CD4-positive, alpha-beta T cell treated with Interleukin-2 at 100 ng/mL for 4 hours (primary cell): Measurements from ENCODE around the gene GPR62.
A peak's percentile ranks its signal among the peaks of the same experiment; 100 is the strongest.

Source experiments
- DNase-seq: peaks from one replicate; pipeline ENCODE4 v3.0.0-alpha.2; 2020; ENCODE audit warnings: low spot score

GPR62 gene

DNA sequence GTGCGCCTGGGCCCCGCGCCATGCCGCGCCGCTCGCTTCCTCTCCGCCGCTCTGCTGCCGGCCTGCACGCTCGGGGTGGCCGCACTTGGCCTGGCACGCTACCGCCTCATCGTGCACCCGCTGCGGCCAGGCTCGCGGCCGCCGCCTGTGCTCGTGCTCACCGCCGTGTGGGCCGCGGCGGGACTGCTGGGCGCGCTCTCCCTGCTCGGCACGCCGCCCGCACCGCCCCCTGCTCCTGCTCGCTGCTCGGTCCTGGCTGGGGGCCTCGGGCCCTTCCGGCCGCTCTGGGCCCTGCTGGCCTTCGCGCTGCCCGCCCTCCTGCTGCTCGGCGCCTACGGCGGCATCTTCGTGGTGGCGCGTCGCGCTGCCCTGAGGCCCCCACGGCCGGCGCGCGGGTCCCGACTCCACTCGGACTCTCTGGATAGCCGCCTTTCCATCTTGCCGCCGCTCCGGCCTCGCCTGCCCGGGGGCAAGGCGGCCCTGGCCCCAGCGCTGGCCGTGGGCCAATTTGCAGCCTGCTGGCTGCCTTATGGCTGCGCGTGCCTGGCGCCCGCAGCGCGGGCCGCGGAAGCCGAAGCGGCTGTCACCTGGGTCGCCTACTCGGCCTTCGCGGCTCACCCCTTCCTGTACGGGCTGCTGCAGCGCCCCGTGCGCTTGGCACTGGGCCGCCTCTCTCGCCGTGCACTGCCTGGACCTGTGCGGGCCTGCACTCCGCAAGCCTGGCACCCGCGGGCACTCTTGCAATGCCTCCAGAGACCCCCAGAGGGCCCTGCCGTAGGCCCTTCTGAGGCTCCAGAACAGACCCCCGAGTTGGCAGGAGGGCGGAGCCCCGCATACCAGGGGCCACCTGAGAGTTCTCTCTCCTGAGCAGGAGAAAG lies 951 bp downstream of the GPR62 start:
- DNase-seq, result peak; percentile 18

DNA sequence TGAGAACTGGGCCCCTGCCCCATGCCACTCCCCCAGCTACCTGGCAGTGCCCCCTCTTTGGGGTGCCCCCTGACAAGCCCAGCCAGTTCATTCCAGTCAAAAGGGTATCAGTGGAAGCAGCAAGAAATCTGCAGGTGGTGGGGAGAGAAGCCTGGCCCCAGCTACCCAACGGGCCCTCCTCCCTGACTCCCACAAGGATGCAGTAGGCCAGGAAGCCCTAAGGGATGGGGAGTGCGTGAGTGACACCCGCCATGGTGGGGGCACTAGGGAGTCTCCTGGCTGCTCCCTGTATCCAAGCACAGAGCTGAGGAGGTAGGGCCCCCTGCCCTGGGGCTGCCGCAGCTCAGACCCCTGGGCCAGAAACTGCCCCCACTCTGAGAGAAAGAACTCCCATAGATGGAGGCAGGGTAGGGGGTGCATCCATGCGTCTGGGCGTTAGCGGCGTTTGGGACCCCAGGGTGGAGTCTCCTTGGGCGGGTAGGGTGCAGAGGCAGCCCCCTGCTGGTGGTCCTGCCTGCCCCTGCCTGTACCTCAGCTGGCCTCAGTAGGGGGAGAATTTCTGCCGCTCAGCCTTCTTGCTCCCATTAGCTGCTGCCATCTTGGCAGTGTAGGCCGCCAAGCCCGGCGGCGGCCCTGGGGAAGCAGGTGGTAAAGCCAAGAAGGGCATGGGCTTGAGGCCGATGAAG lies 2.5 kb downstream of the GPR62 start:
- no peak for DNase-seq

DNA sequence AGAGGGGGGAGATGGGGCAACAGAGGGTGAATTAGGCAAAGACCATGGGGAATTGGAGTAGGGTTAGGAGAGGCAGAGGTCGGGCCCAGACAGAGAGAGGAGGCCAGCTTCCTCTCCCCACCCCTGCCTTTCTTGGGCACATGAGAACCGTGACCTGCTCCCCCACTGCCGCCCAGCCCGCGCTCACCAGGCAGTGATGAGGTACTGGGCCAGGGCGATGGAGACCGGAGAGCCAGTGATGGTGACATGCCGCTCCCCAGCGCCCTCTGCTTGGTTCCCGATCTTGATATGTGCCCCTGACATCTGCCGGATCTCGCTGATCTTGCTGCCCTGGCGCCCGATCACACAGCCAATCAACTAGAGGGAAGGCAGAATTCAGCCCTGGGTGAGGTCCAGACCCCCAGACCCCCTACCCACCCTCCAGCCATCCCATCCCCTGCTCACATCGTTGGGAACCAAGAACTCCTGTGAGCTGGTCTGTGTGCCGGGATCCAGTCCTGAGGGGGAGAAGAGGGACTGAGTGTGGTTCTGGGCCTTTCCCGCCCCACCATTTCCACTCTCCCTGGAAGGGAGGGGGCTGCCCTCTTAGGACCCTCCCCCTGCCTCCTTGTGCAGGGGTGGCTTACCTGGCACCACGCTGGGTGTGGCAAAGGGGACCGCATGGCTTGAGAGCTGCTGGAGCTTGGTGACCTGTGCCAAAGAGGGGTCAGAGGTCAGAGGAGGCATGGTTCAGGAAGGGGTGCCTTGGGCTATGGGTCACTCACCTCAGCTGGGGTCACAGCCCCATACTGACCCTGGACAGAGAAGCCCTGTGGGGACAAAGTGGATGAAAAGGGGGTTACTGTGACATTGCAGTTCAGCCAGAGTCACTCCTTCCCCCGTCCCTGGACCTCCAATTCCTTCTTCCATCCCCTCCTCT lies 3.7 kb downstream of the GPR62 start:
- DNase-seq, result no peak

DNA sequence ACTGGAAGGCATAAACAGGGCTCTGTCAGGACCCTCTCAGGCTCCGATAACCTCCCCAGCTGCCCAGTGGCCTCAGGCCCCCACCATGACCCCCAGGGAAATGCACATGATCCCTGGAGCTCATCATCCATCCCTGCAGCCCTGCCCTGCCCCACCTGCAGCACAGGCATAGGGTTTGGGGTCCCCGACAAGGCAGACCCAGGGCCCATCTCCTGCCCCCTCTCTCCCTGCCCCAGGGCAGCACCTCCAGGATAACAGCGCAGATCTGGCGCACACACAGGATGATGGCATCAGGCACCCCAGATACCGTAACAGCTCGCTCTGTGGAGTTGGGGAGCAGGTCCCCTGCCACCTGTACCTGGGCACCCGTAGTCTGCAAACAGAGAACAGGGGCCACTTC lies 4.5 kb downstream of the GPR62 start:
- DNase-seq, result no peak

DNA sequence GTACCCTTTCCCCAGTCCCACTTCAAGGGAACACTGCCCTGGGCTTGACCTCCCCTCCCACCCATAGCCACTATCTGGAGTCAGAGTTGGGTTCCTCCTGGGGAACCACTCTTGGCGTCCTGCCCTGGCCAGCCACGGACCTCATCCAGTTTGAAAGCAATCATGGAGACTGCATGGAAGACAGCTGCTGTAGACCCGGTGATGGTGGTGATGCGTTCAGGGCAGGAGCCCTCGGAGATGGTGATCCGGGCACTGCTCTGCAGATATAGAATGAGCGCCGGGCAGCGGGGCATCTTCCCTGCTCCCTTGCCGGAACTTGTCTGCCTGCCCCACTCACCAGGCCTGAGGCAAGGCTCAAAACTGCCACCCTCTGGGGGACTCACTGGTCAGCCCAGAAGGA lies 5.2 kb downstream of the GPR62 start:
- DNase-seq, result no peak

DNA sequence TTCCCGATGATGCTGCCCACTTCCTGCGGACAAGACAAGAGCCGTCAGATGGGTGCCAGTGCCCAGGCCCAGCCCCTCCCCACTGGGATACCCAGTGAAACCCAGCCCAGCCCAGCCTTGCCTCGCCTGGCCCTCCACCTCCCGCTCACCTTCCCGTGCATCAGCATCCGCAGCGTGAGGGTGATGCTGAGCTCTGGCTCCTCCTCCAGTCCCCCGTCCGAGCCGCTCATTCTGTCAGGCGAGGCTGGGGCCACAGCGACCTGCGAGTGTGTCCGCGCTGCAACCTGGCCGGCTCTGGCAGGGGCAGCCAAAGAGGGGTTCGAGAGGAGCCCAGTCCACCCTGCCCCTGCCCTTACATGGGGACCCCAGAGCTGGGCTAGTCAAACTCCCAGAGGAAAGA lies 5.8 kb downstream of the GPR62 start:
- DNase-seq, result no peak

DNA sequence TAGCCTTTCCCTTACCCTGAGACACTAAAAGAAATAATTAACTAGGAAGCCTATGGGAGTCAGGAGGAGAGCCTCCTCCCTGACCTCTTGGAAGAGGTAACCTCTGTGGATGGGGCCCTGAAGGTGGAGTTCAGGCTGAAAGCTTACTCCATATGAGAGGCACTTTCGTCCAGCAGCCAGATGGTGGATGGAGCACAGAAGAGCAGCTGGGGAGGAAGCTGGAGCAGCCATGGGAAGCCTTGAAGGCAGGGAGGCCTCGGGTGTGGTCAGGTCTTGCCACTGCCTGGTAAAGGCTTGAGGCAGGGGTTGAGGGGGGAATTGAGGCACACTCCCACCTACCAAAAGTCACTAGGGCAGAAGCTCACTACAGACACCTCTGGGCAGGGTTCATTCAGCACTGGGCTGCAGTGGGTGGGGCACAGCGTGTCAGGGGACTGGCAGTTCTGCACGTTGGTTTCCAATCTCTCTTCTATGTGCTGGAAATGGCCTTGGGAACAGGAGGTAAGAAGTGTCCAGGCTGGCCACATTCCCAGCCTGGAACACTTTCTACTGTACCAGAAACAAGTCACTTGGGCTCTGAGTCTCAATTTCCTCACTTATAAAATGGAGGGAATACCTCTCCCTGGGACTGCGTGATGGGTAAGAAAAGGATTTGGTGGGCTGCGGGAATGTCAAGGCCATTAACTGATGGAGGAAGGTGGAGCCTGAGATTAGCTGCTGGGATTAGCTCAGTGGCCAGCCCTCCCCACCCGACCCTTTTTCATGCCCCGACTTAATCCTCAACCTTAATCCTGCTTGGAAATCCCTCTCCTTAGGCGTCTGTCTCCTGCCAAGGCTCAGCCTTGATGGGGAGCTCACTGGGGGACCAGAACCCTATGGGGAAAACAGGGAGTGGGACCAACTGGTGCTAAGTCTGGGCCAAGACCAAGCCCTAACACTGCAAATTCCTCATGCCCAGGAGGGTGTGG lies 6.7 kb downstream of the GPR62 start:
- no peak for DNase-seq

DNA sequence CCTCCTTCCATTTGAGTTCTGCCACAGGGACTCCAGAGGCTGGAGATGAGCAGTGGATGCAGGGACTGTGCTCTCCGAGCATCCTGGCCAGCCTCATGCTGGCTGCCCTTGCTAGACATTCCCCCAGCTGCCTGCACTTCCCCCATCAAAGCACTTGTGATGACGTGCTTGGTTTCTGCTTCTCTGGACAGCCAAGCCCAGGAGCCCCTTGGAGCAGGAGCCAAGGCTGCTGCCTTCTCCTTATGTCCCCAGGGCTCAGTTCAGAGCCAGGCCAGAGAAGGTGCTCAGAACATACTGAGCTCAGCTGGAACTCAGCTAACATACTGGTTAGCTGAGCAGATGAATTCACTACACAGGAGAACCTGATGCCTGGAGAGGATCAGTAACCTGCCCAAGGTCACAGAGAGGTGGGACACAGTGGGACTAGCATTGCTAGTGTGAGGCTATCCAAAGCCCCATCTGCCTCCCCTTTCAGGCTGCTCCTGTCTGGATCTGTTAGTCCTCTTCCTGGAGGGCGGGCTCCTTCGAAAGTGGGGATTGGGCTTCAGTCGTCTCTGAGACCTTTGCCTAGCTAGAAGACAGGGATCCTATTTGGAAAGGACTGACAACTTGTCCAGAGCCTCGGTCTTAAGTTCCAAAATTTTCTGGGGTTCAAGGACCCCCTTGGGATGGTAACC lies 7.8 kb downstream of the GPR62 start:
- no peak for DNase-seq

DNA sequence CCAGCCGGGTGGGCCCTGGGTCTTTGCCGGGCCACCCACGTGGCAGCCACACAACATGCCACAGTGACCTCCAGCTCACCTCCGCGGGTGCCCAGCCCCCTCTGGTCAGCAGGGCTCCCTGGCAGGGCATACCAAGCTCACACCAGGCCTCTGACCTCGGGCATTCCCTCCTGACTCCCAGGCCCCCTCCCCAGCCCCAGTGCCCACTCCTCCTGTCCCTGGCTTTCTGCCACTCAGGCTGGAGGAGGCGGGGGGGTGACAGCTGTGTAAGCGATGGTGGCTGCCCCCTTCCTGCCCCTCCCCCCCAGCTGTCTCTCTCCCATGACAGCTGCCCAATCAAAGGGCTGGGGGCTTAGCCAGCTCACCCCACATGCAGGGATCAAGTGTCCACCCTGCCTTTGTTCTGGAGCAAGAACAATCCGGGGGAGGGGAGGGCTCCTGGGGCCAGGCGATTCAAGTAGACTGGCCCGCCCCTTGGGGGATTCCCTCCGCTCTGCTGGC lies 8.8 kb downstream of the GPR62 start:
- no peak for DNase-seq

DNA sequence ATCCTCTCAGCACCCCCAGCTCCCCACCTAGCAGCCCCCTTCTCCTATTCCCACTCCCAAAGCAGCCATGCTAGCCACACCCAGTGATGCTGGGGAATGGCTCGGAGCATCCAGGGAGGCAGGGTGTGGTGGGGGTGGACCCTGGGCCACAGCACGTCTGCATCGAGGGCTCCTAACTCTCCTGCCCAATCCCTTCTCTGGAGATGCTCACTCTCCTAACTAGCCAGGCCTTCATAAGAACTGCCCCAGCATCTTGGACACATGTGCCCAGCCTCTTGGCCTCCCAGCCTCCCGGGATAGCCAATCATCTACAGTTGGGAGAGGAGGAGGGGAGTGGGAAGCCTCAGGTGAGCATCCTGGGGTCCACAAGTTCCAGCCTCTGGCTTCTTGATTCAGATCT lies 9.3 kb downstream of the GPR62 start:
- no peak for DNase-seq

DNA sequence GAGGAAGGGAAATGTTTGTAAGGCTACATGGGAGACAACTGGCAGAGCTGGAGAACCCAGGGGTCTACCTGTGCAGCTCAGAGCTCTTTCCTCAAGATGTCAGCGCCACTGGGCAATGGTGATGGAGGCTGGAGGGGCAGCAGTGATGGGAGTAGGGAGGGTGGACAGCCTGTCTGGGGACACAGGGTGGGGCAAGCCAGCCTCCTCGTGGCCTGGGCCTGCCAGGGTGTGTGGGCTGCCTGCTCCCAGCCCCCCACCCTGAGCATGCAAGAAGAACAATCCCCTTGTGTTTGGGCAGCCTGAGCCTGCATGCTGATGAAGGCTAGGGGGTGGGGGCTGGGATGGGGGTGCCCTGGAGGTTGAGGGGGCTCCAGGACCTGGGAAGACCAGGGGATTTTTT lies 10.8 kb downstream of the GPR62 start:
- no peak for DNase-seq

DNA sequence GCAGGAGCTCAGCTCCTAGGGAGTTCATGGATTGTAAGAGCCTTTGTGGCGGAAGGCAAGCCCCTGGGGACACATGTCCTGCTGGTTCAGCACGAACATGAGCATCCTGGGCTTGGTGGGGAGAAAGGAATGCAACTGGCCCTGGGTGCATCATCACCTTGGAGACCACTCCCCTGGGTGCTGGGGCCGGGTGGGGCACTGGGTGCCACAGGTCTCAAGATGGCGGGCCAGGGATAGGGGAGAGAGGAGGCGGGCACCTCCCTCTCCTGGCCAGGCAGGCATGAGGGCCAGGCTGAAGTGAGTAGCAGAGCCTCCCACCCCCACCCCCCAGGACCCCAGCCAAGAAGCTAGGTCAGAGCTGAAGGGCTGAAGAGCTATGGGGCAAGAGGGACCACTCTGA lies 11.3 kb downstream of the GPR62 start:
- no peak for DNase-seq

DNA sequence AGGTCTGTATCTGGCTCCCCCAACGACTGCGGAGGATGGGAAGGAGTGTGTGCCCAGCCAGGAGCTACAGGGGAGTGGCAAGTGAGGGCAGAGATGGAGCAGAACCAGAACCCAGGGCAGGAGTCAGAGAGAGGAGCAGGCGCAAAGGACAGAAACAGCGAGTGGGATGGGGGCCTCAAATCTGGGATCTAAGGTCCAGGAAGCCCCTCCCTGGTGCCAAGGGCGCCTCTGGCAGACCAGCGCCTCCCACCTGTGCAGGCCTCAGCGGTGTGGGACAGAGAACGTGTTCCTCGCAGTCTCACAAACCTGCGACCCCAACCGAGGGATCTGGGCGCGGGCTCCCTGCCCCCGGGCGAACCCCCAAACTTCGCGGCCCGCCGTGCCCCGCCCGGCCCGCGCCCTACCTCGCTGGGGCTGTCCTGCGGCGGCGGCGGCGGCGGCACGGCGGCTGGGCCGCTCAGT lies 11.8 kb downstream of the GPR62 start:
- no peak for DNase-seq

DNA sequence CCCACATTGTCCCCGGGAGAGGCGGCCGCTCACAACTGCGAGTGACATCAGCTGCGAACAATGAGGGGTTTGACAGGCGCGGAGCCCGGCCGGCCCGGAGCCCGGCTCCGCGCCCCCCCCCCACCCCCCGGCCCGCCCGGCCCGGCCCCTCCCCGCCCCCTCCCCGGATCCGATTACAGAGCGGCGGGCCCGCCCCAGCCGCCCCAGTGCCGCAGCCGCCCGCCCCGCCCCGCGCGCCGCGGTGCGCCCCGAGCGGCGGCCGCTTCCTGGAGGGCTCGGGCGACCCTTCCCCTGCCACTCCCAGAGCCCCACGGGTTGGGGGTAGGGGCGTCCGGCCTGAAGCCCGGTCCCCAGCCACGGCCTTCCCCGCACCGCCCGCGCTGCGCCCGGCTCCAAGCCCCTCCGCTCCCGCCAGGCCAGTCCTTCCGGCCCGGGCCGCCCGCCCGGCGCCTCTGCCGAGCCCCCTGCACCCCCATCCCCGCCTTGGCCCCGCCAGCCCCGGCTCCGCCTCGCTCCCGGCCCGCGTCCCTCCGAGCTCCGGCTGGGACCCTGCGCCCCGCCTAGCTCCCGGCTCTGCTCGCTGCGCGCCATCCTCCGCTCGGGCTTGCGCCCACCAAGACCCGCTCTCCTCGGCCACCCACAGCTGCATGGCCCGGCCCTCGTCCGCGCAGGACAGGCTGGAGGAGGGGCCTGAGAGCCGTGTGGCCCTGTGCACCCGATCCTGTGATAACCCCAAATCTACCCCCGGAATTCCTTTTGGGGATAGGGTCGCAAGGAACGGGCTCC lies 12.4 kb downstream of the GPR62 start, which contains the start of gene PCBP4:
Gene PCBP4 (minus strand): TSS at position 71 of the 786 bp plus-strand sequence. CDS start 6,214 bp downstream, outside the sequence.
- peak; percentile 27 for DNase-seq

DNA sequence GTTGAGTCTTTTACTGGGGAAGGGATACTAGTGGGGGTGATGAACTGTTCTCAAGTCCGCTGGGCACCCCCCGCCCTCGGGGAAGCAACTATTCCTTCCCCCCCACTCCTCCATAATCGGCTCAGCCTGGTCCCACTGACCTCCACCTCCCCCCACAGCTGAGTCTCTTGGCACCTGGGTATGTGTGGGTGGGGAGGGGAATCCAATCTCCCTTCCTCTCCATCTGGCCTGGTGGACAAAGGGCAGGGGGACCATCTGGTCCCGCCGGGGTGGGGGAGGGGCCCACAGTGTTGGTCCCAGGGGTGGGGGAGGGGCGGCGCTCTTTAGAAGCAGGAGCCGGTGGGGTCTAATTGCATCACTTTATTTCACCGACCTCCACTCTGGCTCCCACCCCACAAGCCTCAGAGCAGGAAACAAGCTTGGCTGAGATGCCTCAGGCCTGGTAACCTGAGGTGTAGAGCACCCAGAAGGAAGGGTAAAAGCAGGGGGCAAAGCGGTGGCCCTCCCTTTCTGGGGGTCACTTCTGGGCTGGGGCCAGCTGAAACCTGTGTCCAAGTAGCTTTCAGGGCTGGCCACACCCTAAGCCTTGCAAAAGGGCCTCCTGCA lies 13.1 kb downstream of the GPR62 start:
- DNase-seq, result no peak

DNA sequence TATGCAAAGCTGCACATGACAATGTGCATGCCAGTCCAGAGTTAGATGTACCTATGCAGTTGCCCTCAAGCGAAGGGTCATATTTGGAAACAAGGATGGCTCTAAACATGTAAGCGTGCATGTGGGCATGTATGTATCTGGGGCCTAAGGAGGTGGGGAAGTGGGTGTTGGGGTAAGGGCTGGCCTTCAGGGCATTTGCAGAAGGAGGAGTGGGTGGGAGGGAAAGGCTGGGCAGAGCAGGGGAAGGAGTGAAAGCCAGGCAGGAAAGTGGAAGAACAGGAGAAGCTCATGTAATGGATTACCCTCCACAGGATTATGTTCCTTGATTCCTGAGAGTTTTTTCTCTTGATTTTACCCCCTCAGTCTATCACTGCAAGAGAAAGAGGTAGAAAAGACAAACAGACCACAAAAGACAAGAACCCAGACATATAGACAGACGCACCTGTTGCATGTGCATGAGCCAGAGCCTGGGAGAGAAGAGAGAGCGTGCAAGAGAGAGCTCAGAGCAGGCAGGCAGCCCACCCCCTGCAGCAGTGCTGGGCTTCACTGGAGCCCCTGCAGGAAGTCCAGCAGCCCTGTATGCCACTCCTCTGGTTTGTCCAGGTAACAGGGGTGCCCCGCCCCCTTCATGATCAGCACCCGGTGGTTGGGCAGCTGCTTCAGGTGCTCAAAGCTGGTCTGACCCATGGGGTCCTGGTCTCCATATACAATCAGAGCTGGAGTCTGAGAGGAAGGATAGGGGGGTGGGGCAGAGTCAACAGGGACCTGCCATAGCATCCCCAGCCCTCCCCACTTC lies 13.9 kb downstream of the GPR62 start:
- DNase-seq, result no peak

DNA sequence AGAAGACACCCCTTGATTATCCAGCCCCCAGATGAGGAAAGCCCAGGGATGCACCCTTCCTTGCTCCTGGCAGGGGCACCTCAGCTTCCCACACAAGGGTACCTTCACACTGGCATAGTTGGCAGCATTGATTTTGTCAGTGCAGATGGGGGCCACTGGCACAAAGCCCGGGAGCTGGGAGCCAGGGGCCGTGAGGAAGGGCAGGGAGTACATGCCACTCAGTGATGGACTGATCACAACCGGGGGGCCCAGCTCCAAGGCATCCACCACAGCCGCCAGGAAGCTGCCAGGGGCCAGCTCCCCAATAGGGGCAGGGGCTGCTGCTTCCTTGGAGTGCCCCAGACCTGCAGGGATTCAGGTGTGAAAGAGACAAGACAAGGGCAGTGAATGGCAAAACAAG lies 14.7 kb downstream of the GPR62 start:
- no peak for DNase-seq

DNA sequence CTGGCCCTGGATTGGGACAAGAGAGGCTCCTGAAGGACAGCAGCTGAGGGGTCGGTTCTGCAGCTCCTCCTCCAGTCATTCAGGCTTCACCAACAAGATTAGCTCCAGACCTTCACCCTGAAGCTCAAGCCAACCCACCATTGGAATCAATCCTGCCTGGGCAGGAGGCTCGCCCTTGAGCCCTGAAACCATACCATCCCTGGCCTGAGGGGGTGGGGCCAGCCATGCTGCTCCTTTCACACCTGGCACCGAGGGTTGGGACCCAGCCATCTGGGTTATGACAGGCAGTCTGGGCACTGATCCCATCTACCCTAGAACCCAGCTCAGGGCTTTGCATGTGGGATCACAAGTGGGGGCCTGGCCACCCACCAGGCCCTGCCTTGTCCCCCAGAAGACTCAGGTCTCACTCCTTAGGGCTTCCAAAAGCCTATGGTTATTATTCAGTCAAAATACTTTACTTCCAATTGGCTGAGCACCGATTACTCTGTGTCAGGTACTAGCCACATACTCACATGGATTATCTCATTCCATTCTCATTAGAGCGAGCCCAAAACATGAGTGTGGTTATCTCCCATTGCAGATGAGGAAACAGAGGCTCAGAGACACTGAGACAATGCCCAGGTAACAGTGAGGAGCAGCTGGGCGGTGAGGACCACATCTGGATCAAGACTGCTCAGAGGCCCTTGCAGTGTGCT lies 15.6 kb downstream of the GPR62 start:
- DNase-seq, result no peak
